Measurements from ENCODE around the gene KCNQ5. TPM values are rescaled to one million over a fixed set of nuclear protein-coding genes. Genes with fewer than 3 reads are reported as not detected.

KCNQ5 gene
- total and polyA plus RNA-seq, 2 of the 8 experiments (the other 6 are each of a cell fraction or from before 2014, with no cell fraction given), result 0.83 to 1.2 TPM

- H2BK15ac ChIP-seq (ENCODE audit: low read length), result no peak overlapping the region
- ChIA-PET POLR2A (ENCODE audit: partially characterized antibody) (no interaction called here), CTCF (ENCODE audit: partially characterized antibody) (interaction anchor here (0.9 kb wide), 1 partner anchor 390 kb away, joined by 3 read pairs; no protein-coding TSS in a partner anchor)
- H2AK5ac ChIP-seq (ENCODE audit: low read depth, low read length), result no peak overlapping the region
- H3K18ac ChIP-seq (ENCODE audit: extremely low read depth, low read length), result no peak overlapping the region
- DNase-seq (ENCODE audit: low read depth in 1 of 2, low spot score in 2 of 2), result no peak
- FAIRE-seq, result no peak
- H3K27me3 ChIP-seq (replicated peaks in 1 of 4; ENCODE audit: control insufficient read depth in 3 of 4, extremely low read depth in 1 of 4, insufficient read depth in 3 of 4, low read length in 3 of 4), result no peaks in the 10 kb centered on the region
- no peak overlapping the region for H3K27ac ChIP-seq (ENCODE audit: low read depth, low read length)
- H4K20me1 ChIP-seq (replicated peaks in 1 of 2; ENCODE audit: control insufficient read depth in 1 of 2, insufficient read depth in 2 of 2, low read length in 2 of 2), result no peaks in the 10 kb centered on the region
- no peaks in the 10 kb centered on the region for H3K9me3 ChIP-seq (ENCODE audit: insufficient read depth in 2 of 2, low read depth in 1 of 2, low read length in 1 of 2)
- H3K4me1 ChIP-seq (replicated peaks in 1 of 4; ENCODE audit: control insufficient read depth in 3 of 4, insufficient read depth in 4 of 4, low read length in 3 of 4), result peaks cover 0 to 2% (median 0%) of the 10 kb centered on the region in 4 experiments; a peak in 1 of 7 replicates
- no peak overlapping the region for H4K8ac ChIP-seq (ENCODE audit: extremely low read depth, insufficient read depth, low read length)
- no peak overlapping the region for H4K91ac ChIP-seq (replicated peaks; ENCODE audit: insufficient read length, low read length)
- no peaks in the 10 kb centered on the region for H3K23me2 ChIP-seq (ENCODE audit: low read depth, low read length)
- H3K23ac ChIP-seq (ENCODE audit: insufficient read length), result no peak overlapping the region
- H3K79me2 ChIP-seq (ENCODE audit: control insufficient read depth in 1 of 2, insufficient read depth in 2 of 2, low read length in 2 of 2), result no peaks in the 10 kb centered on the region
- H3K36me3 ChIP-seq (ENCODE audit: control insufficient read depth in 2 of 4, insufficient read depth in 4 of 4, low read length in 3 of 4), result no peaks in the 10 kb centered on the region
- H2BK20ac ChIP-seq (ENCODE audit: low read length), result no peak overlapping the region
- no peak overlapping the region for H3K4ac ChIP-seq (replicated peaks; ENCODE audit: insufficient read length, low read depth, low read length)
- 87% methylated on average over 2 of the region's 2 CpGs; no CpG with 5 or more reads in 1 of the 2 experiments for WGBS, 2 experiments (ENCODE audit: extremely low coverage in 1 of 2, insufficient coverage in 1 of 2, insufficient read length in 1 of 2, insufficient replicate concordance in 2 of 2, low coverage in 1 of 2, low lambda C conversion rate in 2 of 2, missing lambda C conversion rate in 1 of 2)
- no peak overlapping the region for H3K4me2 ChIP-seq (ENCODE audit: insufficient read depth in 1 of 2, low read depth in 2 of 2, low read length in 2 of 2)
- no peak overlapping the region for H3K14ac ChIP-seq (ENCODE audit: insufficient read length)
- H3K9ac ChIP-seq (replicated peaks in 1 of 4; ENCODE audit: extremely low read depth in 1 of 4, low read depth in 3 of 4, low read length in 3 of 4), result no peak overlapping the region
- no peaks in the 10 kb centered on the region for H3K79me1 ChIP-seq (ENCODE audit: low read depth, low read length)
- H4K5ac ChIP-seq (ENCODE audit: insufficient read length, low read depth, low read length), result no peak overlapping the region
- H2BK5ac ChIP-seq (ENCODE audit: low read depth, low read length), result no peak overlapping the region
- no peak overlapping the region for H3K4me3 ChIP-seq (ENCODE audit: extremely low read depth in 1 of 4, insufficient read depth in 2 of 4, low read depth in 3 of 4, low read length in 4 of 4)
- H2BK120ac ChIP-seq (replicated peaks; ENCODE audit: low read depth, low read length), result no peak overlapping the region
- no peak overlapping the region for H2BK12ac ChIP-seq (ENCODE audit: low read depth, low read length)
- H2AFZ ChIP-seq (ENCODE audit: low read length), result no peak overlapping the region
- H3K56ac ChIP-seq (replicated peaks; ENCODE audit: insufficient read length, low read depth, low read length), result no peak overlapping the region
- TF ChIP-seq YY1 (IDR thresholded peaks at IDR 0.05; ENCODE audit: low read depth, low read length), result no peak
- TF ChIP-seq TBP (IDR thresholded peaks at IDR 0.05; ENCODE audit: low read depth, low read length), result no peak
- no peak for TF ChIP-seq SUZ12 (IDR thresholded peaks at IDR 0.05; ENCODE audit: low read length)
- no peak for TF ChIP-seq BACH1 (IDR thresholded peaks at IDR 0.05; ENCODE audit: low read length)
- no peak for TF ChIP-seq SIX5 (IDR thresholded peaks at IDR 0.05; ENCODE audit: low read depth, low read length)
- TF ChIP-seq FOSL1 (IDR thresholded peaks at IDR 0.05; ENCODE audit: insufficient read depth, low read depth, low read length), result no peak
- no peak for TF ChIP-seq HDAC6 (IDR thresholded peaks at IDR 0.05; ENCODE audit: low read depth, low read length)
- TF ChIP-seq TAF7 (optimal IDR thresholded peaks at IDR 0.05; ENCODE audit: borderline replicate concordance, low read depth, low read length), result no peak
- no peak for TF ChIP-seq RBBP5 (IDR thresholded peaks at IDR 0.05; ENCODE audit: borderline replicate concordance, low read depth, low read length)
- no peak for TF ChIP-seq KDM4A (IDR thresholded peaks at IDR 0.05; ENCODE audit: low read depth, low read length, severe bottlenecking)
- no peak for TF ChIP-seq ZNF274 (IDR thresholded peaks at IDR 0.05; ENCODE audit: borderline replicate concordance, extremely low read depth, low read length)
- no peak for TF ChIP-seq NRF1 (IDR thresholded peaks at IDR 0.05; ENCODE audit: low read depth, low read length)
Measured at GRCh38 chr6:72740135-72740534, 118.3 kb downstream of the KCNQ5 start.

Data from H1 (cell line).